Fibroblast of gingiva (primary cell): ENCODE results near the gene SCO2.
A peak's percentile ranks its signal among the peaks of the same experiment; 100 is the strongest.
"Not testable (repeated sequence)": the region's sequence is repeated elsewhere in the genome, so short reads cannot be mapped to it uniquely, and the experiment has no call there.

Experiments used
- DNase-seq: peaks from one replicate; pipeline ENCODE4 v3.0.0-alpha.2; 2011; ENCODE audit warnings: low read depth

The SCO2 gene

DNA sequence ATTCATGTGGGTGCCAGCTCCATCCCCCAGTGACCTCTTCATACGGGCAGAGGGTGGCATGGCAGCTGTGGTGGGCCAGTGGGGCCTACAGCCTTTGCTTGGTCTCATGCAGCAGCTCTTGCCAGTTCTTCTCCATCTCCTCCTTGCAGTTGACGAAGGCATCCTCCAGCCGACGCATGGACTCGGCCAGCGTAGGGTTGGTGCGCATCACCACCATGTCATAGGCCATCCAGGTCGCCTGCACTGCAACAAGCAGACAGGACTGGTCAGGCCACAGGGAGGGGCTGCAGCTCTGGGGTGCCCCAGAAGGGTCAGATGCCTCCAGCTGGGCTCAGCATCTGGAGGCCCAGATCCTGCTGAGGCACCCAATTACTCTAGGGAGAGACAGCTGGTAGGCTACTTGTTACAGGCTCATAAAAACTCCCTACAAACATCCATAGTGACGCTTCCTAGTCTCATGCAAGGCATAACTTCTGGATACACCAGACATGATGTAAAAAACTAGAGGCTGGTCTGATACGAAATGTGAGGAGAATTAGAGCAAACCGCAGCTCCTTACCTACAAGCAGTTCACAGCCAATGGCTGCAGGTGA, 25.9 kb upstream of the SCO2 start:
- no peak for DNase-seq

DNA sequence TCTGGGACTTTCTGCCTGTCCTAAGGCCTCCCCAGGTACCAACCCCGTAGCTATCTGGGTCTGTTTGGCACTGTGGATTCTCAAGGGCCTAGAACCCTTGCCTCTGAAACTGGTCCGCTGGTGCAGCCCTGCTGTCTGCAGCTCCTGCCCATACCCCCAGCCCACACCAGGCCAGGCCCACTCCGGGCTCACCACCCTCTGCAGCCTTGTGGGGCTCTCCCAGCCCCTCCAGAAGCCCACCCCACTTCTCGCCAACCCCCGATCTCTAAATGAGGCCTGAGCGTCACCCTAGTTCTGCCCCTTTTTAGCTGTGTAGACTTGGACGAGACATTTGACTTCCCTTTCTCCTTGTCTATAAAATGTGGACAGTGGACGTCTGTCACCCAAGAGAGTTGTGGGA, 25.0 kb upstream of the SCO2 start:
- no peak for DNase-seq

DNA sequence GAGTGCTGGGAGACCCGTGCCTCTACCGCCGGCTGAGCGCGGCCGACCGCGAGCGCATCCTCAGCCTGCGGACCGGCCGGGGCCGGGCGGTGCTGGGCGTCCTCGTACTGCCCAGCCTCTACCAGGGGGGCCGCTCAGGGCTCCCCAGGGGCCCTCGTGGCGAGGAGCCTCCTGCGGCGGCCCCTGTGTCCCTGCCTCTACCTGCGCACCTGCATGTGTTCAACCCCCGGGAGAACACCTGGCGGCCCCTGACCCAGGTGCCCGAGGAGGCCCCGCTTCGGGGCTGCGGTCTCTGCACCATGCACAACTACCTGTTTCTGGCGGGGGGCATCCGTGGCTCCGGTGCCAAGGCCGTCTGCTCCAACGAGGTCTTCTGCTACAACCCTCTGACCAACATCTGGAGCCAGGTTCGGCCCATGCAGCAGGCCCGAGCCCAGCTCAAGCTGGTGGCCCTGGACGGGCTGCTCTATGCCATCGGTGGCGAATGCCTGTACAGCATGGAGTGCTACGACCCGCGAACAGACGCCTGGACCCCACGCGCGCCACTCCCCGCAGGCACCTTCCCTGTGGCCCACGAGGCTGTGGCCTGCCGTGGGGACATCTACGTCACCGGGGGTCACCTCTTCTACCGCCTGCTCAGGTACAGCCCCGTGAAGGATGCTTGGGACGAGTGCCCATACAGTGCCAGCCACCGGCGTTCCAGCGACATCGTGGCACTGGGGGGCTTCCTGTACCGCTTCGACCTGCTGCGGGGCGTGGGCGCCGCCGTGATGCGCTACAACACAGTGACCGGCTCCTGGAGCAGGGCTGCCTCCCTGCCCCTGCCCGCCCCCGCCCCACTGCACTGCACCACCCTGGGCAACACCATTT, 23.8 kb upstream of the SCO2 start:
- no peak for DNase-seq

DNA sequence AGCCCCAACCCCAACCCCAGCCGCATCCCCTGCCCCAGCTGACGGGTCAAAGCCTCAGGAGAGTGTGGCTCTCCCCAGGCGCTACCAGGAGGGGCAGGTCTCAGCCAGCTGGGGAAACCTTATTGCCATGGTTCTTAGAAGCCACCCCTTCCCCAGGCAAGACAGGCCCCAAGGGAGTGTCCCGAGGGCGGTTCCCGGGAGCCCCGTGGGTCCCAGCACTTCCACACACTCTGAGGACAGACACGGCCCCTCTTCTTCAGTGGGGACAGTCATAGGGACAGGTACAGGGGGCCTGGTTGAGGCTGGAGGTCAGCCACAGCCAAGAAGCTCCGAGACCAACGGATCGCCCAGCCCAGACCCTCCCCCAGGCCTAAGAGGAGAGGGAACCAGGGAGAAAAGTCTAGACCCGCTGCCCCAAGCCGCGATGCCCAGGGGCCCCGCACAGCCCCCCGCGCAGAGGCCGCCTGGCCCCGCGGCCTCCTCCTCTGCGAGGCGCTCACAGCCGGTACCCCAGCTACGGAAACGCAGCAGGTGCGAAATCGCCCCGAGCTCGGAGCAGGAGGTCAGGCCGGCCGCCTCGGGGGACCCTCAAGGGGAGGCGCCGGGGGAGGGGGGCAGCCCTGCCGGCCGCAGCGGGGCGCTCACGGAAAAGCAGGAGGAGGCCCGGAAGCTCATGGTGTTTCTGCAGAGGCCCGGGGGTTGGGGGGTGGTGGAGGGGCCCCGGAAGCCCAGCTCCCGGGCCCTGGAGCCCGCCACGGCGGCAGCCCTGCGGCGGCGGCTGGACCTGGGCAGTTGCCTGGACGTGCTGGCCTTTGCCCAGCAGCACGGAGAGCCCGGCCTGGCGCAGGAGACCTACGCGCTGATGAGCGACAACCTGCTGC, 22.9 kb upstream of the SCO2 start:
- DNase-seq = no peak

DNA sequence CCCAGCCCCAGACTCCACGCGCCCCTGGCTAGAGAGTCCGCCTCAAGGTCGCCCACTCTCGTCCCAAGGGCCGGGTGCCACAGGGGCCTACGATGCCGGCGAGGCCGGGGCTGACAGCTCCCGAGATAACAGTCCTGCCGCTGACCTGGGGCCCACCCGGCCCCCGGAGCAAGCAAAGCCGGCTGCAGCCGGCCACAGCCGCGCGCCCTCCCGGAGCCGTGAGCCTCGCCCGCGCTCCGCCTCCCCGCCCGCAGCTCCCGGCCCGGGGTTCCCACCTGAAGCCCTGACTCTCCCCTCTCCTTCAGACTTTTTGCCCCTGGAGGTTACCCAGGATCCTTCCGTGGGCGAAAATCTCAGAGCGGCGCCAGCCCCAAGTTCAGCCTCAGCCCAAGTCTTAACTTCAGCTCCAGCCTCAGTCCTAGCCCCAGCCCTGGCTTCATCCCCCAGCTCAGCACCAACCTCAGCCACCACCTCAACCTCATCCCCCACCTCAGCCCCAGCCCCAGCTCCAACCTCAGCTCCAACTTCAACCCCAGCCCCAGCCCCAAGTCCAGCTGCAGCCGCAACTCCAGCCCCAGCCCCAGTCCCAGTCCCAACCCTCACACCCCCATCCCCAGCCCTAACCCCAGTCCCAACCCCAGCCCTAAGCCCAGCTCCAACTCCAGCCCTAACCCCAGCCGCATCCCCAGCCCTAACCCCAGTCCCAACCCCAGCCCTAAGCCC, 22.0 kb upstream of the SCO2 start:
- DNase-seq = no peak

DNA sequence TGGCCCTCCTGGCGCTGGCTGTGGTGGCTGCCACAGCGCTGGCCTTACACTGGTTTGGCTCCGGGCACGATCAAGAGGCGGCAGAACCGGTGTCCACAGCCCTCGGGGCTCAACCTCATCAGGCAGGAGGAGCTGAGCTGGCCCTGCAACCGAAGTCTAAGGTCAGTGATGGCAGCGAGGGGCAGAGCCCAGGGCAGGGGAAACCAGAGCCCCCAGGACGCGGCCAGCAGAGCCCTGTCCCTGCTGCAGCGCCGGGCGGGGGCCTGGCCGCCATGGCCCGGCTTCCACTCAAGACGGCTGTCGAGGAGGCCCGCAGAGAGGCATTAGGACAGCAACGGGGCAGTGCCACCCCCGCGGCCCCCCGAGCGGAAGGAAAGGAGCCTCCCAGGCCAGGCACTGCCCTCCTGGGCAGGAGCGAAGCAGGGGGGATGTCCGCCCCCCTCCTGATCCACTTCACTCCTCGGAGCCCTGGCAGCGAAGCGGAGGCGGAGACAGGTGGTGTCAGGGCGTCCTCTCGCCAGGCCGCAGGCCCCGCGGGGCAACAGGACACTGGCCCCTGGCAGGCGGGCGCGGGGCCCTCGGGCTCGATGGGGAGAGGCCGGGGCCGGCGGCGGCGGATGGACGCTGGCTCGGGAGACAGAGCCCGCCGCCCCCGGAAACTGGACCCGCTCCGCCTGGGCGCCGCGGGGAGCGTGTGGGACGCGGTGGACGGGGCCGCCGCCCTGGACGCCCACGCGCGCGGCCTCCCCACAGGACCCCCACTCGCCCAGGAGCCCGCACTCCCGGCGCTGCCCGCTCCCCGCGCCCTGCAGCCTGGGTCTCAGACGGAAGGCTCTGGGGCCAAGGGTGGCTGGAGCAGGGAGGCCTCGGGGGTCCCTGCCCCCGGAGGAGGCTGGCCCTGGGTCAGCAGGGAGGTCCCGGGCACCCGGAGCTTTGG, 21.2 kb upstream of the SCO2 start:
- no peak for DNase-seq

DNA sequence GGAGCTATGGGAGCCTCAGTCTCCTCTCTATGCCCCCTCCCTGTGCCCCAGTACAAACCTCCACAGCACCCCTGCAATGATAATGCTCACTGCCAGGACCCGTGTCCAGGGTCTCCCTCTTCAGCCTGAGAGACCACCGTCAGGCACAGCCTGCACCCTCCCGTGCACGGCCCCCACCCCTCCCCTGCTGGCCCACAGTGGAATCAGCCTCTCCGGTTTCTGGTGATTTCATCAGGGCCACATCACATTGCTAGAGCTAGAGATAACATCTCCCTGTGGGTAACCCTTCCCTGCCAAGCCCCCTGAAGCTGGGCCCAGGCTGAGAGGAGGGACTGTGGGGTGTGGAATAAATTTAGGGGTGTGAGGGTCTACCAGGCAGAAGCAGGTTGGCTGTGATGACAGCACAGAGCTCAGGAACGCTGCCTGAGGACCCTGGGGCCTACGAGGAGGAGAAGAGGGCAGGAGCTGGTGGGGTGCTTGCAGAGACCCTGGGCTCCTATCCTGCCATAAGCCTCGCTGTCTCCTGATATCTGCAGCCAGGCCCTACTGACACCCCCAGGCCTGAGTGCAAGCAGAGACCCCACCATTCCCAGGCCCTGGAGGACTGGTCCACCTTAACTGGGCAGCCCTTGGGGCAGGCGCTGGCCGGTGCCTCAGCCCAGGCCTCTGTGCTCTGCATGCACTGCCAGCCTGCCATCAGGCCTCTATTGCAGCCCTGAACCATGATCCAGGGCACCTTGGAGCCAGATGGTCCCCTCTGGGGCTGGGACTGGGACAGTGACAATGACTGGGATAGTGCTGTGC, 20.3 kb upstream of the SCO2 start, which contains the start of gene KLHDC7B:
Gene KLHDC7B, plus strand, starts transcription at position 378 of the 804 bp plus-strand sequence. Its CDS starts 345 bp downstream, at position 723.
- no peak for DNase-seq

DNA sequence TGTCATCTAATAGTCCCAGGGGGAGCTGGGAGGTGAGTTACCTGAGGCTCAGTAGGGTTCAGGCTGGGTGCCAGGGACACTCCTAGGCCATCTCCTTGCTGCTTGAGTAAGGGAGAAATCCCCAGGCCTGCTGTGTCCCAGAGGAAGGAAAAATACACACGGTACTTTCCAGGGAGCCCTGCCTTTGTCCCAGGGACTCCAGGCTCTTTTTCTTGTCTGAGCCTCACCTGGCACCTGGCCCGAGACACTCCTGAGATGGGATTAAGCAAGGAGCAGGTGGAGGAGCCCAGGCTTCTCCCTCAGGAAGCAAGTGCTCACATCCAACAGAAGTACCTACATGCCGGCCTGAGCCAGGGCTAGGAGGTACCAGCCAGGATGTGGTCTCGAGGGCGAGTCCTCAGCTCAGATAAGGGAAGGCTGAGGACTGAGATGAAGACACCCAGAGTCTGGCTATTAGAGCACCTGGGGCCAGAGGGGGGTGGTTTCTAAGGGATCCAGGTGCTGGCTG, 19.4 kb upstream of the SCO2 start:
- DNase-seq = no peak

DNA sequence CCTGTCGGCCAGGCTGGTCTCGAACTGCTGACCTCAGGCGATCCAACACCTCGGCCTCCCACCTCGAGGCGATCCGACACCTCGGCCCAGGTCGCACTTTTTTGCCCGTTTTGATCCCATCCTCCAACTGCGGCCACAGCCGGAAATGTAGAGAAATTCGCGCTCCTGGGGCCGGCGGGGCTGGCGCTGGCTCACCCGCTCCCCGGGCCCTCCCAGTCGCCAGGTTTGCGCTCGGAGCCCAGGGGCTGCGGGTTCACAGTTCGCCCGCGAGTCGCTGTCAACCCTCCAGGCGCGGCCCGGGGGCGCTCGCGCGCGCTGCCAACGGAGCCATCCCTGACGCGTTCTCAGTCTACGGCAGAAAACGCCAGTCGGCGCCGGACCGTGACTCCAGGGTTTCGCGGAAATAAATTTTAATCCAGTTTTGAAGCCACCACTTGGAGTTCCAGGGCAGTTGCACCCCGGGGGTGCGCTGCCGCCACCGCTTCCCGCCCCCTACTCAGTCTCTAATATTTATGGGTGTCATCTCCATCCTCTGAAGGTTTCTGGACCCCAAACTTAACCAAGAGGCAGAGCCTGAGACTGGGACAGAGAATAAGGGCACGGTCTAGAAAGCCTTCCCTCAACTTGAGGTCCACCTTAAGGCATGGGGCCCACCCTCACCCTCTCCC, 18.8 kb upstream of the SCO2 start:
- DNase-seq = peak; percentile 39

DNA sequence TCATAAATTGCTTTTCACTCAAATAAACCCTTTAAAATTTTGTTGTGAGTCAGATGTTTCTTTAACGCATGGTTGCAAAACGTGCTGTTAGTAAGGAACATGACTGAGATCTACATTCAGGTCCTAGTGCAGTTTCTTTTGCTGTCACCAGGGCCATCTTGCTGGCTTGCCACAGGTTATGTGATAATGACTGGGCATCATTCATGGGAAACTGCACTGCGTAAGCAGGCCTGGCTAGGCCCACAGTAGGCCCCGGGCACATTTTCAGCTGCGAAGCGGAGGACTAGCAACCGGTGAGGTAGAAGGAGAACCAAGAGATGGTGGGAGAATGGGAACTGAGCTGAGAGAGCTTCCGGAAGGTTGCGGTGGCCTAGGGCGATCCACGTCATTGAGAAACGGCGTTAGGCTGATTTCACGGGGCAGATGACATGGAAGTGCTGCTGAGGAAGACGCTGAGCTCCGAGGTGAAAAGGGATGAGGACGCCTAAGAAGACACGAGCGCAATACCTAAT, 17.1 kb upstream of the SCO2 start:
- DNase-seq = peak; percentile 40

DNA sequence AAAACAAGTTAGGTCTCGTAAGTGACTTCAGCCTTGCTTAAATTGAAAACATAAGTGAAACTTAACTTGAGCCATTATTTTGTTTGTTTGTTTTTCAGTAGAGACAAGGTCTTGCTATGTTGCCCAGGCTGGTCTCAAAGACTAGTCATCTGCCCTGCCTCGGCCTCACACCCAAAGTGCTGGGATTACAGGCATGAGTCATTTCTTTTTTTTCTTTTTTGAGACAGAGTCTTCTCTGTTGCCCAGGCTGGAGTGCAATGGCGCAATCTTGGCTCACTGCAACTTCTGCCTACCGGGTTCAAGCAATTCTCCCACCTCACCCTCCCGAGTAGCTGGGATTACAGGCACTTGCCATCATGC, 16.2 kb upstream of the SCO2 start:
- peak; percentile 98 for DNase-seq

DNA sequence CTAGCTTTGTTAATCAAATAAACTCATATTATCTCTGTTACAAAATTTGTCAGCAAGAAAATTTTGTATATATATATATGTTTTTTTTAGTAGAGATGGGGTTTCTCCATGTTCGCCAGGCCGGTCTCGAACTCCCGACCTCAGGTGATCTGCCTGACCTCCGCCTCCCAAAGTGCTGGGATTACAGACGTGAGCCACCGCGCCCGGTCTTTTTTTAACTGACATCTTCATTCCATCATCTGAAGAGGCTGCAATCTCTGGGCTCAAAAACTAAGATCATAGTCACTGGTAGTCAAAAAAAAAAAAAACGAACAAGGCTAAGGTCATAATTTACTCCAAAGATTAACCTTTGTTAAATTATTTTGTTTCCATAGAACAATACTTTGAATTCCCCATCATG, 15.0 kb upstream of the SCO2 start:
- no peak for DNase-seq

DNA sequence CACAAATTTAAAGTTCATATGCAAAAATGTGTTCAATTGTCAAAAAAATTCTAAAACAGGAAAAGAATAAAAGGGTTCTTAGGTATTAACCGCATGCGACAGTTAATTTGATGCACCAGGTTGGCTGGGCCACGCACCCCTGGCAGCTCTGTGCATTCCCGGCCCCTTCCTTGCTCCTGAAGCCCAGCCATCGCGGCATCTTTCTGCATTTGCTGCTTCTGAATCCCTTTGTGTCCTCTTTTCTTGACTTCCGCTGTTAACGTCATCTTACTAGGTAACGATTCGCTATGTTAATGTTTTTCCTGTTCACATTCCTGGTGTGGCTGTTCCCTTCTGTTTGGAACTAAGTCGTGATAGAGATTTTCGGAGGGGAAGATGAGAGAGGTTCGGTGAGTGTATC, 12.4 kb upstream of the SCO2 start:
- no peak for DNase-seq

DNA sequence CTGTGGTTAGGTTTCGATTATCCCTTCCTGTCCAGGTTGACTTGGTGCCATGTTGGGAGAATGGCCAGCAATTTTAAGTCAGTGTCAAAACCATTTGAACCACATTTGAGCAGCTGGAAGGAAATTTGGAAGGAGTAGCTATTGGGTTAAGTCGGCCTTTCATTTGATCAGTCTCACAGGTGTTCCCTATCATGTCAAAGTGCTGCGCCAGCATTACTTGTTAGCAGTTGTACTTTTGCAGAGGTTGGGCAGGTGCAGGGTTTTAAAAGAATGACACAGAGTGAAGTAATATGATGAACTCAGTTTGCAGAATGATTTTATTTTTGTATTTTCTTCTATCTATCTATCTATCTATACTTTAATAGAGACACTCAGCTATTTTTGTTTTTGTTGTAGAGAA, 10.8 kb upstream of the SCO2 start:
- DNase-seq = no peak

DNA sequence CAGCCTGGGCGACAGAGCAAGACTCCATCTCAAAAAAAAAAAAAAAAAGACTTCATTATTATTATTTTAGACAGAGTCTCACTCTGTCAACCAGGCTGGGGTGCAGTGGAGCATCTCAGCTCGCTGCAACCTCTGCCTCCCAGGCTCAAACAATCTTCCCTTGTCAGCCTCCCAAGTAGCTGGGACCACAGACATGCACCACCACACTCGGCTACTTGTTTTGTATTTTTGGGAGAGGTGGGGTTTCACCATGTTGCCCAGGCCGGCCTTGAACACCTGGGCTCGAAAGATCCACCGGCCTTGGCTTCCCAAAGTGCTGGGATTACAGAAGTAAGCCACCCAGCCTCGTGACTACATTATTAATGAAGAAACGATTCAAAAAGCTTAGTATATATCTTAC, 9.7 kb upstream of the SCO2 start:
- DNase-seq = no peak

DNA sequence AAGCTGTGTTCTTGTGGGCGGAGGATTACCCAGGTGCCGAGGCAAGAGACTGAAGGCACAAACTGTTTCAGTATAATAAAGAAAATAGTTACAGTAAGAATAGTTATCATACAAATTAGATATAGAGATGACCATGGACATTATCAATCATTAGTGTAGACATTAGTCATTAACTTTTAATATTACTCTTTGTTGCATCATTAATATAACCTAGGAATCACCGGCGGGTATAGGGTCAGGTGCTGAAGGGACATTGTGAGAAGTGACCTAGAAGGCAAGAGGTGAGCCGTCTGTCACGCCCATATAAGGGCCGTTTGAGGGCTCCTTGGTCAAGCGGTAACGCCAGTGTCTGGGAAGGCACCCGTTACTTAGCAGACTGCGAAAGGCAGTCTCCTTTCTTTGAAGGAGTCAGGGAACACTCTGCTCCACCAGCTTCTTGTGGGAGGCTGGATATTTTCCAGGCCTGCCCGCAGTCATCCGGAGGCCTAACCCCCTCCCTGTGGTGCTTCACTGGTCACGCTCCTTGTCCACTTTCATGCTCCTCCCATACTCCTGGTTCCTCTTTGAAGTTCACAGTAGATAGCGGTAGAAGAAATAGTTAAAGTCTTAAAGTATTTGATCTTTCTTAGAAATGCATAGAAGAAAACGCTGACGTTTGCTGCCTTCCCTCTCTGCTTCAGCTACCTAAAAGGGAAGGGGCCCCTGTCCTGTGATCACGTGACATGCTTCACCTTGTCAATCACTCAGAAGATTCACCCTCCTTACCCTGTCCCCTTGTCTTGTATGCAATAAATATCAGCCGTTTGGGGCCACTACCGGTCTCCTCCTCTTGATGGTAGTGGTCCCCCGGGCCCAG, 8.7 kb upstream of the SCO2 start:
- not testable (repeated sequence) for DNase-seq

DNA sequence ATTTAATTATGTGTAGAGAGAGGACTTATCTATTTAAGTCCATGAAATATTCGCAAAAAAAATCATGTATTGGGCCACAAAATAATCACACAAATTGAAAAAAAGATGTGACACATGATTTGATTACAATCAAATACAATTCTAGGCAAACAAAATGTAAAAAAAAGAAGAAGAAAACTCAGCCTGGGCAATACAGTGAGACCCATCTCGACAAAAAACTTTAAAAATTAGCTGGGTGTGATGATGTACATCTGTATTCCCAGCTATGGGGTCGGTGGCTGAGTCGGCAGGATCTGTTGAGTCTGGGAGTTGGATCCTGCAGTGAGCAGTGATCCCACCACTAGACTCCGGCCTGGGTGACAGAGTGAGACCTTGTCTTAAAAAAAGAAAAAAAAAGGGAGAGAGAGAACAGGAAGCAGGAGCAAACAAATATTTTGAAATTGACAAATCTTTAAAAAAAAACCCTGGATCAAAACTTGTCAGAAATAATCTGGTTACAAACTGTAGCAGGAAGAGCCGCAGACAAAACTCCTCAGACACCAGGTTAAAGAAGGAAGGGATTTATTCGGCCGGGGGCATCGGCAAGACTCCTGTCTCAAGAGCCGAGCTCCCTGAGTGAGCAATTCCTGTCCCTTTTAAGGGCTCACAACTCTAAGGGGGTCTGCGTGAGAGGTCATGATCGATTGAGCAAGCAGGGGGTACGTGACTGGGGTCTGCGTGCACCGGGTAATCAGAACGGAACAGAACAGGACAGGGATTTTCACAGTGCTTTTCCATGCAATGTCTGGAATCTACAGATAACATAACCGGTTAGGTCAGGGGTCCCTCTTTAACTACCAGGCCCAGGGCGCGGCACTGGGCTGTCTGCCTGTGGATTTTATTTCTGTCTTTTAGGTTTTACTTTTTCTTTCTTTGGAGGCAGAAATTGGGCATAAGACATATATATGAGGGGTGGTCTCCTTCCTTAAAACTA, 7.7 kb upstream of the SCO2 start:
- no peak for DNase-seq
